Effector memory CD4-positive, alpha-beta T cell (primary cell): ENCODE measurements around the gene MORN3.
A peak's percentile ranks its signal among the peaks of the same experiment; 100 is the strongest.

Source experiments
- DNase-seq, 3 donors: peaks; one replicate each; pipeline ENCODE4 v3.0.0-alpha.2; 2020
- H3K27ac ChIP-seq: 2 replicates; pipeline ENCODE4 v1.7.0; 2013; ENCODE audit warnings: mild to moderate bottlenecking, low read length, moderate library complexity; ENCODE audit not compliant: insufficient read depth, poor library complexity, severe bottlenecking
- H3K27me3 ChIP-seq: replicated peaks from 2 replicates; pipeline ENCODE4 v1.7.0; 2013; ENCODE audit warnings: mild to moderate bottlenecking, low read length; ENCODE audit not compliant: insufficient read depth, control insufficient read depth, poor library complexity, severe bottlenecking
- H3K36me3 ChIP-seq: 2 replicates; pipeline ENCODE4 v1.7.0; 2013; ENCODE audit warnings: mild to moderate bottlenecking, low read length, moderate library complexity; ENCODE audit not compliant: control insufficient read depth, insufficient read depth
- H3K4me1 ChIP-seq: 2 replicates; pipeline ENCODE4 v1.7.0; 2013; ENCODE audit warnings: low read length, mild to moderate bottlenecking; ENCODE audit not compliant: control insufficient read depth, insufficient read depth, poor library complexity, severe bottlenecking
- H3K4me3 ChIP-seq: 2 replicates; pipeline ENCODE4 v1.7.0; 2013; ENCODE audit warnings: low read length, low read depth, mild to moderate bottlenecking; ENCODE audit not compliant: insufficient read depth, poor library complexity, severe bottlenecking
- H3K9me3 ChIP-seq: 2 replicates; pipeline ENCODE4 v1.7.0; 2013; ENCODE audit warnings: mild to moderate bottlenecking, low read length, moderate library complexity; ENCODE audit not compliant: control insufficient read depth

Gene MORN3

DNA sequence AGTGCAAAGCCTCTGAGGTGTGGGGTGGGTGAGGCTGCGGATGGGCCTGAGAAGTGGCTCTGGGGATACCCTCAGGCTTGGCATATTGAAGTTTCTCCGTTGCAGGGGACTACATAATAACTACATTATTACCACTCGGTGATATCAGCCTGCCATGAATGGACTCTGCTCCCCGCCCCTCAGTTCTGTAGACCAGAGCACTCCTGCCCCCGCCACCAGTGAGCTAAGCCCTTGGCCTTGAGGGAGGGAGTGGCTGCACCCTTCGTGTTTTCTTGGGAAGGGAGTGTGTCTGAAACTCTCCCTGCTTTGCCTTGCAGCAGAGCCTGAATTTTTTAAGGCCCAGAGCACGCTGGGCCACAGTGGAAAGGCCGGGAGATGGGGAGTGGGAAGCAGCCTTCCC lies 41.4 kb downstream of the MORN3 start:
- Histone ChIP-seq H3K27me3 (no peaks in the 10 kb centered on the region), H3K36me3 (no peaks in the 10 kb centered on the region), H3K27ac (peak overlapping the region; percentile 97), H3K4me3 (peak overlapping the region; percentile 85), H3K4me1 (peaks cover 51% of the 10 kb centered on the region), H3K9me3 (no peaks in the 10 kb centered on the region)
- DNase-seq: no peak

DNA sequence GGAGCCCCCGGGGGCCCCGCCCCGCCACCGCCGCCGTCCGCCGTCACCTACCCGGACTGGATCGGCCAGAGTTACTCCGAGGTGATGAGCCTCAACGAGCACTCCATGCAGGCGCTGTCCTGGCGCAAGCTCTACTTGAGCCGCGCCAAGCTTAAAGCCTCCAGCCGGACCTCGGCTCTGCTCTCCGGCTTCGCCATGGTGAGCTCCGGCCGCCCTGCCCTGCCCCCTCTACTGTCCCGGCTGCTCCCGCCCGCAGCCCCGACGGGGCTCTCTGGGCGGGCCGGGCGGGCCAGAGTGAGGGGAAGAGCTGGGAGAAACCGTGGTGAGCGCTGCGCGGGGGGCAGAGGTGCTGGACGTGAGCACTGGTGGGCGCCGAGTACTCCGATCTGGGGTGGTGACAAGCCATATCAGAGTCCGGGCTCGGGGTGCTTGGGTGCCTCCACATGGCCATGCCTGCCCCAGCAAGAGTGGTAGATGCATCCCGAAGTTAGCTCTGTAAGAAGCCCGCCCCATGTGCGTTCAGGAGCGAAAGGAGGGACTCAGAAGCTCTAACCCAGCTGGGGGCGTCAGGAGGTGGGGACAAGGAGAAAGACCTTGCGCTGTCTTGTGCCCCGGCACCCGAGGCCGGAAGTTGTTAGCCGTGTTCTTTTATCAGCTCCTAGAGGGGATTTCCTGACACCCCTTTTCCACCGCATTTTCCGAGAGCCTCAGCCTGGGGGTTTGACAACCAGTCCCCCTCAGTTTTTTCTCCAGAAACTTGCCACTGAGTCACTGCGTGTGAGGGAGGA lies 42.4 kb downstream of the MORN3 start:
- no peaks in the 10 kb centered on the region for H3K27me3 ChIP-seq
- peak overlapping the region; percentile 85 for H3K4me3 ChIP-seq
- peak; percentile 79 to 89 (median 83) for DNase-seq
- peak overlapping the region; percentile 97 for H3K27ac ChIP-seq
- H3K9me3 ChIP-seq: no peaks in the 10 kb centered on the region
- H3K4me1 ChIP-seq: peaks cover 45% of the 10 kb centered on the region
- no peaks in the 10 kb centered on the region for H3K36me3 ChIP-seq

DNA sequence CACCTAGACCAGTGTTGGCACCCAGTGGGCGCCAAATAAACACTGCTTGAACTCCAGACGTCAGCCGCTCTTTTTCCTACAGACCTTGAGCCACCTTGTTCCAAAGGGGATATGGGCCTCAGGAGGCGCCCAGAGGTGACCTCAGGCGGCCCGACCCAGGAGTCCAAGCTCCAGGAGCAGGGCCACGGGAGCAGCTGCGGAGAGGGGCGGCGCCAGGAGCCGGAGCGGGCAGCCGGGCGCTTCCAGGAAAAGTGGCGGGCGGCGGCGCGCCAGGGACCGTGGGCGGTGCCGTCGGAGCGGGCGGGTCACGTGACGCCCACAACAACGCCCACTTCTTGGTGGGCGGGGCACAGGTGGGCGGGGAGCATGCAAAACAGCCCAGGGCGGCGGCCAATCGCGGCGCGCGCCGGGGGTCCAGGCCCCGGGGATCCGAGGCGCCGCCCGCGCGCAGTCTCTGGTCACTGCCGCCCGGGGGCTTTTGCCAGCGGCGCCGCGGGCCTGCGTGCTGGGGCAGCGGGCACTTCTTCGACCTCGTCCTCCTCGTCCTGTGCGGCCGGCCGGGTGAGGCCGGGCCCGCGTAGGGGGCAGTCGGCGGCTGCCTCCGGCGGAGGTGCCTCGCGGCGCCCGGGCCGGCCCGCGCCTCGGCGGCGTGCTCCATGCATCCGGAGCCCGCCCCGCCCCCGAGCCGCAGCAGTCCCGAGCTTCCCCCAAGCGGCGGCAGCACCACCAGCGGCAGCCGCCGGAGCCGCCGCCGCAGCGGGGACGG lies 43.2 kb downstream of the MORN3 start, which contains the start of gene ORAI1:
TSS of gene ORAI1 (plus strand) at position 444 of the 766 bp plus-strand sequence.
- Histone ChIP-seq H3K4me1 (peaks cover 38% of the 10 kb centered on the region), H3K27ac (peak within 1 kb of the TSS; percentile 97), H3K9me3 (no peaks in the 10 kb centered on the region), H3K27me3 (no peaks in the 10 kb centered on the region), H3K4me3 (peak within 1 kb of the TSS; percentile 85), H3K36me3 (no peaks in the 10 kb centered on the region)
- peak; percentile 91 to 95 (median 94) for DNase-seq

DNA sequence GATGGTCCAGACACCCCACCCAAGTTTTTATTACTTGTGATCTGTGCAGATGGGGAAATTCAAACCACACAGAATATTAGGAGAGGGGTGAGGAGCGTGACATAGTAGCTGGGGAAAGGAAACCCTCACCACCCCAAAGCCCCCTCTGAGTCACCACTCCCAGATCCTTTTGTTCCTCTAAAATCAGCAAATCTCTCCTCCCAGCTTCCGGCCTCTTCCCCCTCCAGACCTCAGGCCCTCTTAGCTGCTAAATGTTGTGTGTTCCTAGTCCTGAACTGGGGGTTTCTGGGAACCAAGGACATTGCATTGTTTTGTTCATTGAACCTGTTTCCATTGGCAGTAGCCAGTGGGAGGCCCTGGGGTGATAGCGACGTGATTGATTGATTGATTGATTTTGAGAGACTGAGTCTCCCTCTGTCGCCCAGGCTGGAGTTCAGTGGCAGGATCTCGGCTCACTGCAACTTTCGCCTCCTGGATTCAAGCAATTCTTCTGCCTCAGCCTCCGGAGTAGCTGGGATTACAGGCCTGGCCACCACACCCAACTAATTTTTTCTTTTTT lies 49.0 kb downstream of the MORN3 start:
- Histone ChIP-seq H3K27ac (no peak overlapping the region), H3K36me3 (no peaks in the 10 kb centered on the region), H3K4me3 (no peak overlapping the region), H3K4me1 (peaks cover 4% of the 10 kb centered on the region), H3K27me3 (no peaks in the 10 kb centered on the region), H3K9me3 (no peaks in the 10 kb centered on the region)
- no peak for DNase-seq

DNA sequence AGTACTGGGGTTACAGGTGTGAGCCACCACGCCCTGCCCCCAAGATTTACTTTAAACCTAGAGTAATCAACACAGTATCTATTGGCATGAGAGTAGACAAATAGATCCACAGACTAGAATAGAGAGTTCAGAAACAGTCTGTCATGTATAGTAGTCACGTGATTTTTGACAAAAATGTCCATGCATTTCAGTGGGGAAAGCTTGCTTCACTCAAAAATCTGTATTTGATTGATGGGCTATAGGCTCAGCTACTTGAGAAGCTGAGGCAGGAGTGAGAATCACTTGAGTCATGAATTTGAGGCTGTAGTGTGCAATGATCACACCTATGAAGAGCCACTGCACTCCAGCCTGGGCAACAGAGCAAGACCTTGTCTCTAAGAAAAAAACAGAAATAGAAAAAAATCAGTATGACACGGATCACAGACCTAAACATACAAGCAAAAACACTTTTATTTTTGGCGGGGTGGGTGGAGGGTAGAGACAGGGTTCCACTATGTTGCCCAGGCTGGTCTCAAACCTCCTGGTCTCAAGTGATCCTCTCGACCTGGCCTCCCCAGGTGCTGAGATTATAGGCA lies 50.7 kb downstream of the MORN3 start:
- no peaks in the 10 kb centered on the region for H3K4me1 ChIP-seq
- no peak for DNase-seq
- H3K9me3 ChIP-seq: no peaks in the 10 kb centered on the region
- no peak overlapping the region for H3K27ac ChIP-seq
- no peak overlapping the region for H3K4me3 ChIP-seq
- H3K36me3 ChIP-seq: no peaks in the 10 kb centered on the region
- H3K27me3 ChIP-seq: no peaks in the 10 kb centered on the region

DNA sequence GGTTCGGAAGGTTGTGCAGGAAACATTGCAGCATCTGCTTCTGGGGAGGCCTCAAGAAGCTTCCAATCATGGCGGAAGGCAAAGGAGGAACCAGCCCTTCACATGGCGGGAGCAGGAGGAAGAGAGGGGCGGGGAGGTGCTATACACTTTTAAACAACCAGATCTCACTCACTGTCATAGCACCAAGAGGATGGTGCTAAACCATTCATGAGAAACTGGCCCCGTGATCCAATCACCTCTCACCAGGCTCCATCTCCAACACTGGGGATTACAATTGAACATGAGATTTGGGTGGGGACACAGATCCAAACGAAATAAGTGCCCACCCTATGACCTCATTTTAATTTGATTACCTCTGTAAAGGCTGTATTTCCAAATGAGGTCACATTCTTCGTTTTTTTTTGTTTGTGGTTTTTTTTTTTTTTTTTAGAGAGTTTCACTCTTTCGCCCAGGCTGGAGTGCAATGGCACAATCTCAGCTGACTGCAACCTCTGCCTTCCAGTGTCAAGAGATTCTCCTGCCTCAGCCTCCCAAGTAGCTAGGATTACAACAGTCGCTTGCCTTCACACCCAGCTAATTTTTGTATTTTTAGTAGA lies 54.5 kb downstream of the MORN3 start:
- Histone ChIP-seq H3K4me1 (no peaks in the 10 kb centered on the region), H3K27me3 (no peaks in the 10 kb centered on the region), H3K36me3 (no peaks in the 10 kb centered on the region)

DNA sequence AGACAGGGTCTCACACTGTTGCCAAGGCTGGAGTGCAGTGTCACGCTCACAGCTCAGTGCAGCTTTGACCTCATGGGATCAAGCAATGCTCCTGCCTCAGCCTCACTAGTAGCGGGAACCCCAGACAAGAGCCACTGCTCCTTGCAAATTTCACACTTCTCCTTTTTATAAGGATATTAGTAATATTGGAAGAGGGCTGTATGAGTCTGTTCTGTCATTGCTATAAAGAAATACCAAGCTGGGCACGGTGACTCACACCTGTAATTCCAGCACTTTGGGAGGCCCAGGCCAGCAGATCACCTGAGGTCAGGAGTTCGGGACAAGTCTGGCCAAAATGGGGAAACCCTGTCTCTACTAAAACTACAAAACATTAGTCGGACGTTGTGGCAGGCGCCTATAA lies 56.0 kb downstream of the MORN3 start:
- Histone ChIP-seq H3K9me3 (no peaks in the 10 kb centered on the region), H3K4me3 (no peak overlapping the region), H3K36me3 (no peaks in the 10 kb centered on the region), H3K4me1 (no peaks in the 10 kb centered on the region), H3K27me3 (no peaks in the 10 kb centered on the region), H3K27ac (no peak overlapping the region)
- DNase-seq: no peak

More for the DNA sequence above, 54.5 kb downstream of the MORN3 start:
- Histone ChIP-seq H3K4me3 (no peak overlapping the region), H3K27ac (no peak overlapping the region), H3K9me3 (no peaks in the 10 kb centered on the region)
- DNase-seq: no peak

DNA sequence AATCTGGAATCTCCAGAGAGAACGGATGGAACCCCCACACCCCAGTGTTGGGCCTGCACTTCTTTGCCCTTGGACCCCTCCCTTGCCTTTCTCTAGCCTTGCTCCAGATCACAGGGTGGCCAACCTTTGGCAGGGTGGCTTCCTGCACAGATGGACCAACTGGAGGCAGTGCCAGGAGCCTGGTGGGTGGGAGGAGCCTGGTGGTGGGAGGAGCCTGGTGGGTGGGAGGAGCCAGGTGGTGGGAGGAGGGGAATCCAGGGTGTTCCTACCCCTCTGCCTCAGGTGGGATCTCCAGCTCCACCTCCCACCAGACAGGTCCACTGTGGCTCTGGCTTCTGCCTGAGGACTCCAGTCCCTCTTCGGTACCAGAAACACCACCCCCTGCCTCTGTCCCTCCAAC lies 58.1 kb downstream of the MORN3 start:
- Histone ChIP-seq H3K9me3 (no peaks in the 10 kb centered on the region), H3K27me3 (no peaks in the 10 kb centered on the region), H3K4me3 (no peak overlapping the region), H3K27ac (no peak overlapping the region), H3K36me3 (no peaks in the 10 kb centered on the region), H3K4me1 (no peaks in the 10 kb centered on the region)
- DNase-seq: peak in 1 of 3 donors; percentile 9

DNA sequence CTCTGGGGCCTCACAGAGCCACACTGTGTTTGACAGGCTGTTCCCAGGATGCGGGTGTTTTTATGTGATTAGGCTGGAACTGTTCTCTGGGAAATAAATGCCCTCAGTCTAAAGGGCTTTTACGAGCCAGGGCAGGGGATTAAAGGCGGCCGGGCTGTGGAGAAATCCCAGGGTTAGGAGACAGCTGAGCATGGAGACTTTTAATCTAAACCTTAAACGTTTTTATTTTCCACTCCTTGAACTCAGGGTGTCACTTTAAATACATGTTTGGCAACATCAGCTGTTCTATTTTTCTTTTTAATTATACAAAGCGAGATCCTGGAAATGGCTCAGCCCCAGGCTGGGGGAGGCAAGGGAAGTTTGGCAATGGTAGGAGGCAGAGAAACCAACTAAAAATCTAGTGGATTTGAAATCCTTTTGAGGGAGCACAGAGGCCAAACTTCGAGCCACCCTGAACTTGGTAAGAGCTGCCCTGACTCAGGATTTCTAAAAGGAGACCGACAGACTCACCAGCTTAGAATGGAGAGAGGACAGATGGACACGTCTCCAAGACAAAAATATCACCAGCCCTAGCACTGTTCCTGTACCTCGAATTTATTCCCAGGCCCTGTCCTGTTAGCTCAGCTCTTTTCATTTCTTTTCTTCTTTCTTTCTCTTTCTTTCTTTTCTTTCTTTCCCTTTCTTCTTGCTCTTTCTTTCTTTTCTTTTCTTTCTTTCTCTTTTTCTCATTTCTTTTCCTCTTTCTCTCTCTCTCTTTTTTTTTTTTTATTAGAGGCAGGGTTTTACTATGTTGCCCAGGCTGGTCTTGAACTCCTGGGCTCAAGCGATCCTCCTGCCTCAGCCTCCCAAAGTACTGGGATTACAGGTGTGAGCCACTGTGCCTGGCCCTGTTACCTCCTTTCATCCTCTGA lies 59.0 kb downstream of the MORN3 start:
- Histone ChIP-seq H3K27ac (no peak overlapping the region), H3K36me3 (no peaks in the 10 kb centered on the region), H3K9me3 (no peaks in the 10 kb centered on the region), H3K4me1 (no peaks in the 10 kb centered on the region), H3K4me3 (no peak overlapping the region), H3K27me3 (no peaks in the 10 kb centered on the region)
- DNase-seq: no peak
